ENCODE data around the gene FSTL5. TPM values are rescaled to one million over a fixed set of nuclear protein-coding genes. Genes with fewer than 3 reads are reported as not detected.

Gene FSTL5
- total RNA-seq, 1 experiment from 2014 or later: not detected

DNA sequence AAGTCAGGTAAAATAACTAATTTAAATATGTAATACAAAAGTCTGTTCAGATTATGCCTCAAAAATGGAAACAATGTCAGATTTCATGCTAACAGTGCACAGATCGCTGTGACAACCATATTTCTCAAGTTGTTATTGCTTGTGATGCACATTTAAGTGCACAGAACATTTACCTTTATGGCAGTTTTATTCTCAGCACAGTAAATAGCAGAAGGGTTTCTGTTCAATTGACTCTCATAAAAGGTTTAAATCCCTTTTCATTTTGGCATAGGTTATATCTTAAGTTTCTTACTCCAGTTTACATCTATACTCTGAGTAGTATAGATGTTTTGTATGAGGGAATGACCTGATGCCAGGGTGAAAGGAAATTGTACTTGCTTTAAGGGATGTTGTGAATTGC lies 247.8 kb downstream of the FSTL5 start:
- no peak overlapping the region for H3K27ac ChIP-seq (ENCODE audit: insufficient read length, low read depth, low read length)
- no peak overlapping the region for H3K4me3 Mint-ChIP-seq
- no peaks in the 10 kb centered on the region for H3K27me3 ChIP-seq (ENCODE audit: insufficient read depth, low read length)
- no peaks in the 10 kb centered on the region for H3K4me1 ChIP-seq (ENCODE audit: insufficient read depth, low read length)
- H2BK20ac ChIP-seq (ENCODE audit: low read depth, low read length, poor library complexity, severe bottlenecking): no peak overlapping the region
- peaks cover 0 to 9% of the 10 kb centered on the region in 2 experiments; a peak in 2 of 5 replicates for H3K9me3 Mint-ChIP-seq
- no peak overlapping the region for H2BK5ac ChIP-seq (ENCODE audit: insufficient read length, low read length)
- no peak overlapping the region for H3K23ac ChIP-seq (ENCODE audit: insufficient read length, low read depth, low read length)
- no peak overlapping the region for H3K4me2 ChIP-seq (ENCODE audit: insufficient read depth, insufficient read length, low read length)
- H2AK5ac ChIP-seq (ENCODE audit: insufficient read length, low read length): no peak overlapping the region
- TF ChIP-seq, protein P1, sequence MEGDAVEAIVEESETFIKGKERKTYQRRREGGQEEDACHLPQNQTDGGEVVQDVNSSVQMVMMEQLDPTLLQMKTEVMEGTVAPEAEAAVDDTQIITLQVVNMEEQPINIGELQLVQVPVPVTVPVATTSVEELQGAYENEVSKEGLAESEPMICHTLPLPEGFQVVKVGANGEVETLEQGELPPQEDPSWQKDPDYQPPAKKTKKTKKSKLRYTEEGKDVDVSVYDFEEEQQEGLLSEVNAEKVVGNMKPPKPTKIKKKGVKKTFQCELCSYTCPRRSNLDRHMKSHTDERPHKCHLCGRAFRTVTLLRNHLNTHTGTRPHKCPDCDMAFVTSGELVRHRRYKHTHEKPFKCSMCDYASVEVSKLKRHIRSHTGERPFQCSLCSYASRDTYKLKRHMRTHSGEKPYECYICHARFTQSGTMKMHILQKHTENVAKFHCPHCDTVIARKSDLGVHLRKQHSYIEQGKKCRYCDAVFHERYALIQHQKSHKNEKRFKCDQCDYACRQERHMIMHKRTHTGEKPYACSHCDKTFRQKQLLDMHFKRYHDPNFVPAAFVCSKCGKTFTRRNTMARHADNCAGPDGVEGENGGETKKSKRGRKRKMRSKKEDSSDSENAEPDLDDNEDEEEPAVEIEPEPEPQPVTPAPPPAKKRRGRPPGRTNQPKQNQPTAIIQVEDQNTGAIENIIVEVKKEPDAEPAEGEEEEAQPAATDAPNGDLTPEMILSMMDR (conservative IDR thresholded peaks at IDR 0.05): no peak
- no peak overlapping the region for H3K56ac ChIP-seq (ENCODE audit: insufficient read length, low read depth, low read length)
- no peak overlapping the region for H3K4ac ChIP-seq (ENCODE audit: low read depth, low read length)
- H3K18ac ChIP-seq (ENCODE audit: insufficient read length, low read depth, low read length): no peak overlapping the region
- no peaks in the 10 kb centered on the region for H3K79me2 ChIP-seq (ENCODE audit: insufficient read depth, low read length)
- H2BK12ac ChIP-seq (ENCODE audit: insufficient read length, low read depth, low read length): no peak overlapping the region
- WGBS (ENCODE audit: extremely low coverage, insufficient read length, low lambda C conversion rate): no CpG with 5 or more reads among the region's 1 CpG
- no peak overlapping the region for H3K9ac ChIP-seq (ENCODE audit: extremely low read depth, insufficient read length, low read length)
- DNase-seq: no peak
- no peaks in the 10 kb centered on the region for H3K23me2 ChIP-seq (ENCODE audit: insufficient read length, low read depth, low read length, poor library complexity, severe bottlenecking)
- H4K91ac ChIP-seq (ENCODE audit: insufficient read length, low read depth, low read length): no peak overlapping the region
- H3K9me3 ChIP-seq (ENCODE audit: control insufficient read depth, low read depth, low read length): no peaks in the 10 kb centered on the region
- H3K36me3 Mint-ChIP-seq (ENCODE audit: insufficient read depth in 1 of 3, low read depth in 3 of 3): peaks cover 4 to 7% (median 4%) of the 10 kb centered on the region in 3 experiments; a peak in 3 of 7 replicates
- H3K14ac ChIP-seq (ENCODE audit: insufficient read depth, low read length): no peak overlapping the region
- H4K20me1 ChIP-seq (ENCODE audit: control insufficient read depth, insufficient read depth, insufficient read length): no peaks in the 10 kb centered on the region
- no peak overlapping the region for H4K8ac ChIP-seq (replicated peaks; ENCODE audit: insufficient read length, low read depth, low read length)
- no peak overlapping the region for H2BK15ac ChIP-seq (ENCODE audit: low read depth, low read length)
- H3T11ph ChIP-seq (ENCODE audit: low read length): no peak overlapping the region
- H3K4me1 Mint-ChIP-seq: no peaks in the 10 kb centered on the region
- H2AFZ ChIP-seq (ENCODE audit: low read length): no peak overlapping the region
- H4K5ac ChIP-seq (ENCODE audit: insufficient read length, low read depth, low read length): no peak overlapping the region
- H3K27me3 Mint-ChIP-seq (ENCODE audit: low read depth): no peaks in the 10 kb centered on the region
- H2BK120ac ChIP-seq (ENCODE audit: low read depth, low read length, poor library complexity, severe bottlenecking): no peak overlapping the region
- H3K79me1 ChIP-seq (ENCODE audit: insufficient read depth, low read depth, low read length, poor library complexity, severe bottlenecking): no peaks in the 10 kb centered on the region
- no peak overlapping the region for H3K27ac Mint-ChIP-seq

All from H9 (cell line).